Smooth muscle cell of the pulmonary artery (primary cell): ENCODE results near the gene SP8. TPM values are rescaled to one million over a fixed set of nuclear protein-coding genes. Genes with fewer than 3 reads are reported as not detected.

Source experiments
- total RNA-seq: library from RNA; depleted of rRNA; stranded (reverse); fragments of >200 nt; gene quantifications from 2 replicates; pipeline ENCODE4 v1.2.3, GENCODE V29; 2014

Gene SP8
- not detected in 2 replicates for total RNA-seq

DNA sequence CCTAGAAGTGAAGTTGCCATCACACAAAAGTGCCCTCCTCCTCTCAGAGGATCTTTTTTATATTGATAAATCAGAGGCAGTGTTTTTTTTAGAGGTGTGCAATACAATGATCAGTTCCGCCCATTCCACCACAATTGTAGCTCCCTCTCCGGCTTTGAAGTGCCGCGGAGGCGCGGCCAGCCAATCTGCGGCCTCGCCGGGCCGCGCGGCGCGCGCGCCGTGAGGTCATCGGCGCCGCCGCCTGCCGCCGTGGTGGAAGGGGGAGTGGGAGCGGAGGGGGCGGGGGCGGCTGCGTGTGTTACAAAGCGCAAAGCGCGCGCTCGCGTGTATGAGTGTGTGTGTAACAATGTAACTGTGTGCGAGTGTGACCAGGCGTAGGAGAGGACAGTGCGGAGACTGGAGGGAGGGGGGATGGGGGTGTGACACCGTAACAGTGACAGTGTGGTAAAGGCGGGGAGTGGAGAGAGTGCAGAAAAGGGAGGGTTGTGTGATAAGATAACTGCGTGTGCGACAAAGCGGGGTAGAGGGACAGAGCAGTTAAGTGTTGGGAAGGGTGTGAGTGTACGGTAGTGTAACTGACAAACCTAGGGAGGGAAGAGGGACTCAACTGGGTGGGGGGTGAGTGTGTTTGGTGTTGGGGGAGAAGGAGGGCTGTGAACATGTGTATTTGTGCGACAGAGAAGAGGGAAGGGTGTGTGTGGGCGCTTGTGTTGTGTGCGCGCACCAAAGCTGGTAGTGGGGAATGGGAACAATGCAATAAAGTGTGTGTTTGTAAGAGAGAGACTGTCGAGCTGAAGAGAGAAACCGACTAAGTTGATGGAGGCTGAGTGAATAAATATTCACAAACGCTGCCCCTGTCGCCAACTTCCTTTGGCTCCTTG lies at the start of gene SP8:
SP8 (minus strand) TSS at position 108 of the 881 bp plus-strand sequence; CDS start at position 20, 88 bp downstream.

Other genes with a start within 250 kb of the SP8 start
- 0.33 TPM in 1 of 2 replicates, not detected in the other for gene ABCB5, start 171.2 kb downstream of the SP8 start, total RNA-seq